HEK293 (cell line): ENCODE measurements around the gene HLA-DRB5.

Experiments used
- YY1 ChIP-seq: fragments of 450-650 bp; formaldehyde crosslinking; IDR thresholded peaks from 2 replicates; pipeline ENCODE4 v1.5.1; 2018; ENCODE audit warnings: missing biosample characterization, missing genetic modification characterization
- ZBTB48 ChIP-seq: fragments of 450-650 bp; formaldehyde crosslinking; IDR thresholded peaks from 2 replicates; pipeline ENCODE4 v1.5.1; 2016; ENCODE audit warnings: missing biosample characterization, missing genetic modification characterization
- ZNF169 ChIP-seq: fragments of 450-650 bp; formaldehyde crosslinking; IDR thresholded peaks from 2 replicates; pipeline ENCODE4 v1.5.1; 2016; ENCODE audit warnings: missing biosample characterization, missing genetic modification characterization
- ZNF184 ChIP-seq: fragments of 450-650 bp; IDR thresholded peaks from 2 replicates; pipeline ENCODE4 v1.5.1; 2018; ENCODE audit warnings: missing biosample characterization, mild to moderate bottlenecking, missing genetic modification characterization
- ZNF274 ChIP-seq, 2 experiments: fragments of 200-500 bp in 1 of 2; fragments of 450-650 bp in 1 of 2; sonication (Bioruptor generic) in 1 of 2; formaldehyde crosslinking in 1 of 2; IDR thresholded peaks; 2 replicates each; pipeline versions ENCODE4 v1.5.1 to v1.6.1; 2014 to 2016; ENCODE audit warnings: borderline replicate concordance in 1 of 2, inconsistent platforms in 1 of 2, low read length in 1 of 2, missing biosample characterization in 1 of 2, missing genetic modification characterization in 1 of 2
- ZNF350 ChIP-seq: fragments of 450-650 bp; formaldehyde crosslinking; IDR thresholded peaks from 2 replicates; pipeline ENCODE4 v1.5.0; 2017; ENCODE audit warnings: missing biosample characterization, mild to moderate bottlenecking, missing genetic modification characterization
- ZNF433 ChIP-seq: fragments of 450-650 bp; formaldehyde crosslinking; IDR thresholded peaks from 2 replicates; pipeline ENCODE4 v1.5.1; 2016; ENCODE audit warnings: missing biosample characterization, missing genetic modification characterization, low read depth
- ZNF544 ChIP-seq: fragments of 450-650 bp; formaldehyde crosslinking; IDR thresholded peaks from 2 replicates; pipeline ENCODE4 v1.5.0; 2017; ENCODE audit warnings: missing biosample characterization, missing genetic modification characterization
- TF ChIP-seq, protein P1 (sequence below): fragments of 450-650 bp; formaldehyde crosslinking; IDR thresholded peaks from 2 replicates; pipeline ENCODE4 v1.5.1; 2016; ENCODE audit warnings: missing biosample characterization, missing genetic modification characterization
- TF ChIP-seq, protein P2 (sequence below): fragments of 450-650 bp; formaldehyde crosslinking; IDR thresholded peaks from 2 replicates; pipeline ENCODE4 v1.5.1; 2016; ENCODE audit warnings: missing biosample characterization, missing genetic modification characterization
- TF ChIP-seq, protein P3 (sequence below): fragments of 450-650 bp; formaldehyde crosslinking; IDR thresholded peaks from 2 replicates; pipeline ENCODE4 v1.5.1; 2016; ENCODE audit warnings: missing biosample characterization, missing genetic modification characterization
- TF ChIP-seq, protein P4 (sequence below): fragments of 450-650 bp; formaldehyde crosslinking; IDR thresholded peaks from 2 replicates; pipeline ENCODE4 v1.5.1; 2016; ENCODE audit warnings: missing biosample characterization, missing genetic modification characterization
- TF ChIP-seq, protein P5 (sequence below): fragments of 450-650 bp; formaldehyde crosslinking; IDR thresholded peaks from 2 replicates; pipeline ENCODE4 v1.5.1; 2016; ENCODE audit warnings: missing biosample characterization, missing genetic modification characterization

DNA sequence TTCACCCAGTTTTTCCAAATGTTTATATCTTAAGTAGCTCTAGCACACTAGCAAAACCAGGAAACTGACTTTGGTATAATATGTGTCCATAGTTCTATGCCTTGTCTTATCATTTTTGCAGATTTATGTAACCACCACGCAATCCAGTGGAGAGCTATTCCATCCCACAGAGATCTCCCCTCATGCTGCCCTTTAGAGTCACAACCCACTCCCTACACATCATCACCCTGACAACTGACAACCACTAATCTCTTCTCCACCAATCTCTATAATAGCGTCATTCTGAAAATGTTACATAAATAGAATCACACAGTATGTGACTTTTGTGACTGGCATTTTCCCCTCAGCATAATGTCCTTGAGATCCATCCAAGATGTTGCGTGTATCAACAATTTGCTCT, 29.1 kb downstream of the HLA-DRB5 start:
- TF ChIP-seq ZNF184 (tag by site-specific recombination) (no peak), YY1 (tag by site-specific recombination) (no peak), ZNF169 (tag by site-specific recombination) (no peak), ZNF544 (tag by site-specific recombination) (no peak), ZNF274 (IDR thresholded peaks at IDR 0.05; ENCODE audit: low read length) (no peak), ZNF274 (tag by site-specific recombination; IDR thresholded peaks at IDR 0.05; ENCODE audit: borderline replicate concordance) (no peak), ZNF350 (tag by site-specific recombination) (no peak), ZBTB48 (tag by site-specific recombination) (no peak), ZNF433 (tag by site-specific recombination) (no peak)
- TF ChIP-seq, protein P1, sequence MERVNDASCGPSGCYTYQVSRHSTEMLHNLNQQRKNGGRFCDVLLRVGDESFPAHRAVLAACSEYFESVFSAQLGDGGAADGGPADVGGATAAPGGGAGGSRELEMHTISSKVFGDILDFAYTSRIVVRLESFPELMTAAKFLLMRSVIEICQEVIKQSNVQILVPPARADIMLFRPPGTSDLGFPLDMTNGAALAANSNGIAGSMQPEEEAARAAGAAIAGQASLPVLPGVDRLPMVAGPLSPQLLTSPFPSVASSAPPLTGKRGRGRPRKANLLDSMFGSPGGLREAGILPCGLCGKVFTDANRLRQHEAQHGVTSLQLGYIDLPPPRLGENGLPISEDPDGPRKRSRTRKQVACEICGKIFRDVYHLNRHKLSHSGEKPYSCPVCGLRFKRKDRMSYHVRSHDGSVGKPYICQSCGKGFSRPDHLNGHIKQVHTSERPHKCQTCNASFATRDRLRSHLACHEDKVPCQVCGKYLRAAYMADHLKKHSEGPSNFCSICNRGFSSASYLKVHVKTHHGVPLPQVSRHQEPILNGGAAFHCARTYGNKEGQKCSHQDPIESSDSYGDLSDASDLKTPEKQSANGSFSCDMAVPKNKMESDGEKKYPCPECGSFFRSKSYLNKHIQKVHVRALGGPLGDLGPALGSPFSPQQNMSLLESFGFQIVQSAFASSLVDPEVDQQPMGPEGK (tag by site-specific recombination) = no peak
- TF ChIP-seq, protein P2, sequence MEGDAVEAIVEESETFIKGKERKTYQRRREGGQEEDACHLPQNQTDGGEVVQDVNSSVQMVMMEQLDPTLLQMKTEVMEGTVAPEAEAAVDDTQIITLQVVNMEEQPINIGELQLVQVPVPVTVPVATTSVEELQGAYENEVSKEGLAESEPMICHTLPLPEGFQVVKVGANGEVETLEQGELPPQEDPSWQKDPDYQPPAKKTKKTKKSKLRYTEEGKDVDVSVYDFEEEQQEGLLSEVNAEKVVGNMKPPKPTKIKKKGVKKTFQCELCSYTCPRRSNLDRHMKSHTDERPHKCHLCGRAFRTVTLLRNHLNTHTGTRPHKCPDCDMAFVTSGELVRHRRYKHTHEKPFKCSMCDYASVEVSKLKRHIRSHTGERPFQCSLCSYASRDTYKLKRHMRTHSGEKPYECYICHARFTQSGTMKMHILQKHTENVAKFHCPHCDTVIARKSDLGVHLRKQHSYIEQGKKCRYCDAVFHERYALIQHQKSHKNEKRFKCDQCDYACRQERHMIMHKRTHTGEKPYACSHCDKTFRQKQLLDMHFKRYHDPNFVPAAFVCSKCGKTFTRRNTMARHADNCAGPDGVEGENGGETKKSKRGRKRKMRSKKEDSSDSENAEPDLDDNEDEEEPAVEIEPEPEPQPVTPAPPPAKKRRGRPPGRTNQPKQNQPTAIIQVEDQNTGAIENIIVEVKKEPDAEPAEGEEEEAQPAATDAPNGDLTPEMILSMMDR = no peak
- TF ChIP-seq, protein P3, sequence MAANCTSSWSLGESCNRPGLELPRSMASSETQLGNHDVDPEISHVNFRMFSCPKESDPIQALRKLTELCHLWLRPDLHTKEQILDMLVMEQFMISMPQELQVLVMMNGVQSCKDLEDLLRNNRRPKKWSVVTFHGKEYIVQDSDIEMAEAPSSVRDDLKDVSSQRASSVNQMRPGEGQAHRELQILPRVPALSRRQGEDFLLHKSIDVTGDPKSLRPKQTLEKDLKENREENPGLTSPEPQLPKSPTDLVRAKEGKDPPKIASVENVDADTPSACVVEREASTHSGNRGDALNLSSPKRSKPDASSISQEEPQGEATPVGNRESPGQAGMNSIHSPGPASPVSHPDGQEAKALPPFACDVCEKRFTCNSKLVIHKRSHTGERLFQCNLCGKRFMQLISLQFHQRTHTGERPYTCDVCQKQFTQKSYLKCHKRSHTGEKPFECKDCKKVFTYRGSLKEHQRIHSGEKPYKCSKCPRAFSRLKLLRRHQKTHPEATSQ = no peak
- TF ChIP-seq, protein P4, sequence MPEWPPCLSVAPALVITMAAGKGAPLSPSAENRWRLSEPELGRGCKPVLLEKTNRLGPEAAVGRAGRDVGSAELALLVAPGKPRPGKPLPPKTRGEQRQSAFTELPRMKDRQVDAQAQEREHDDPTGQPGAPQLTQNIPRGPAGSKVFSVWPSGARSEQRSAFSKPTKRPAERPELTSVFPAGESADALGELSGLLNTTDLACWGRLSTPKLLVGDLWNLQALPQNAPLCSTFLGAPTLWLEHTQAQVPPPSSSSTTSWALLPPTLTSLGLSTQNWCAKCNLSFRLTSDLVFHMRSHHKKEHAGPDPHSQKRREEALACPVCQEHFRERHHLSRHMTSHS (tag by site-specific recombination) = no peak
- TF ChIP-seq, protein P5, sequence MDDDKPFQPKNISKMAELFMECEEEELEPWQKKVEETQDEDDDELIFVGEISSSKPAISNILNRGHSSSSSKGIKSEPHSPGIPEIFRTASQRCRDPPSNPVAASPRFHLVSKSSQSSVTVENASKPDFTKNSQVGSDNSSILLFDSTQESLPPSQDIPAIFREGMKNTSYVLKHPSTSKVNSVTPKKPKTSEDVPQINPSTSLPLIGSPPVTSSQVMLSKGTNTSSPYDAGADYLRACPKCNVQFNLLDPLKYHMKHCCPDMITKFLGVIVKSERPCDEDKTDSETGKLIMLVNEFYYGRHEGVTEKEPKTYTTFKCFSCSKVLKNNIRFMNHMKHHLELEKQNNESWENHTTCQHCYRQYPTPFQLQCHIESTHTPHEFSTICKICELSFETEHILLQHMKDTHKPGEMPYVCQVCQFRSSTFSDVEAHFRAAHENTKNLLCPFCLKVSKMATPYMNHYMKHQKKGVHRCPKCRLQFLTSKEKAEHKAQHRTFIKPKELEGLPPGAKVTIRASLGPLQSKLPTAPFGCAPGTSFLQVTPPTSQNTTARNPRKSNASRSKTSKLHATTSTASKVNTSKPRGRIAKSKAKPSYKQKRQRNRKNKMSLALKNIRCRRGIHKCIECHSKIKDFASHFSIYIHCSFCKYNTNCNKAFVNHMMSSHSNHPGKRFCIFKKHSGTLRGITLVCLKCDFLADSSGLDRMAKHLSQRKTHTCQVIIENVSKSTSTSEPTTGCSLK (tag by site-specific recombination) = no peak
